GM19452 (cell line): Measurements from ENCODE around the gene PCSK2.
"Not testable (repeated sequence)": the region's sequence is repeated elsewhere in the genome, so short reads cannot be mapped to it uniquely, and the experiment has no call there.

Experiments
- ATAC-seq: cut with Tn5 transposase; IDR thresholded peaks from one replicate; pipeline ENCODE4 v1.9.1; 2021; ENCODE audit not compliant: unreplicated experiment

The PCSK2 gene, protein sequence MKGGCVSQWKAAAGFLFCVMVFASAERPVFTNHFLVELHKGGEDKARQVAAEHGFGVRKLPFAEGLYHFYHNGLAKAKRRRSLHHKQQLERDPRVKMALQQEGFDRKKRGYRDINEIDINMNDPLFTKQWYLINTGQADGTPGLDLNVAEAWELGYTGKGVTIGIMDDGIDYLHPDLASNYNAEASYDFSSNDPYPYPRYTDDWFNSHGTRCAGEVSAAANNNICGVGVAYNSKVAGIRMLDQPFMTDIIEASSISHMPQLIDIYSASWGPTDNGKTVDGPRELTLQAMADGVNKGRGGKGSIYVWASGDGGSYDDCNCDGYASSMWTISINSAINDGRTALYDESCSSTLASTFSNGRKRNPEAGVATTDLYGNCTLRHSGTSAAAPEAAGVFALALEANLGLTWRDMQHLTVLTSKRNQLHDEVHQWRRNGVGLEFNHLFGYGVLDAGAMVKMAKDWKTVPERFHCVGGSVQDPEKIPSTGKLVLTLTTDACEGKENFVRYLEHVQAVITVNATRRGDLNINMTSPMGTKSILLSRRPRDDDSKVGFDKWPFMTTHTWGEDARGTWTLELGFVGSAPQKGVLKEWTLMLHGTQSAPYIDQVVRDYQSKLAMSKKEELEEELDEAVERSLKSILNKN

DNA sequence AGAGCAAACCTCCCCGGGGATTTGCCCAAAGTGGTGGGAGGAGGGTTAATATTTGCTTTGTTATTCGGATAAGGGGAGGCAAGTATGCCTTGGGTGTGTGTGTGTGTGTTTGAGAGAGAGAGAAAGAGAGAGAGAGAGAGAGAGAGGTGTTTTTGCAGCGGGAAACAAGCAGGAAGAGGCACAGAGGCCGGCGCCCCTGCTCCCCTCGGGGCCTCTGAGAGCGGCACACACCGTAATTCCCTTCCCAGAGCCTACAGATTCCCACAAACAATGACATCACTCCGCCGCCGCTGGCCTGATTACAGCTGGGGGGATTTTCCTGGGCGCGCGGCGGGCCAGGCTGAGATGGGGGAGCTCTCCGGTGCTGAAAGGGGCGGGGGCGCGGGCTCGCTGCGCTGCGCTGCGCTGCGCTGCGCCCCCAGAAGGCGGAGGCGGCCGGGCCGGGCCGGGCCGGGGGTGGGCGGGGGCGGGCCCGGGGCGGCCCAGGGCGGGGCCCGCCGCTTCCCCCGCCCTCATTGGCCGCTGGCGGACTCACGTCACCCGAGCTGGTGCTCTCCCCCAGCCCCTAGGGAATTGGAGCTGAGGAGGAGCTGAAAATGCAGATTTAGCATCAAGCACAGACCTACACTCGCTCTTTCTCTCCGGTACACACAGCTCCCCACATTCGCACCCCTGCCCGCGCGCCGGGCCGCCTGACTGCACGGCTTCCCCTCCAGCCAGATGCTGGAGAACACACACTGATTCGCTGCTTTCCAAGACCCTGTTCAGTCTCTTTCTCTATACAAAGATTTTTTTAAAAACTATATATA lies at the start of gene PCSK2:
Gene PCSK2, plus strand, starts transcription at position 631 of the 809 bp plus-strand sequence. CDS start 266 bp downstream, outside the sequence.
- no peak for ATAC-seq

DNA sequence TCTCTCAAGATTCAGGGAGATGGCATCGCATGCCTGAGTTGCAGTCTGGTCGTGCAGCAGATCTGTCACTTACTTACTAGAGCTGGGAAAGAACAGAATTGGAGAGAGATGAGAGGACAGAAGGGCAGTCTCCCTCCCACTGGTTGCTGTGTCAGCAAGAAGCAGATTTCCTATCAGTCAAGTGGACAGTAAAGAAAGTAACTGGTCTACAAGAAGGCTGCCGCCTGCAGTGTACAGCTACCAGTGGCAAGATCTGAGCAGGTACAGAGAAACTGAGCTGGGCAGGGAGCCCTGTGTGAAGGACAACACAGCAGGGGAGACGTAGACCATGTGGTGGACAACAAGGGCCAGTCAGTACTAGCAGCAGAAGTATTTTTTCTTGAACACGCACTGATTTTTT lies 49.5 kb upstream of the PCSK2 start:
- no peak for ATAC-seq

DNA sequence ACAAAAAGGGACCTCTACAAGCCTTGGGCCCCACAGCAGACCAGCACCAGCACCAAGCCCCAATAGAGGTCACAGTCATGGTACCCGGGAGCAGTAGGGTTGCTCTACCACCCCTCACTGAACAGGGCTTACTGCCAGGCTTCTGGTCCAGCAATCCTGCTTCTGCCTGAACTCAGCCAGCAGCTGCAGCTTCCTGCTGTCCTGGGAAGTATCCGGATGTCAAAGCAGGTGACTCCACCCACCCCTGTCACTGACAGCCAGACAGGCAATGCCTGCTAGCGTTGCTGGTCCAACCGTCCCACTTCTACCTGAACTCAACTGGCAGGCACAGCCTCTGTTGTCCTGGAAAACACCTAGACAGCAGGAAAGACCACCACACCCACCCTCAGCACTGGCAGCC lies 47.0 kb upstream of the PCSK2 start:
- no peak for ATAC-seq

DNA sequence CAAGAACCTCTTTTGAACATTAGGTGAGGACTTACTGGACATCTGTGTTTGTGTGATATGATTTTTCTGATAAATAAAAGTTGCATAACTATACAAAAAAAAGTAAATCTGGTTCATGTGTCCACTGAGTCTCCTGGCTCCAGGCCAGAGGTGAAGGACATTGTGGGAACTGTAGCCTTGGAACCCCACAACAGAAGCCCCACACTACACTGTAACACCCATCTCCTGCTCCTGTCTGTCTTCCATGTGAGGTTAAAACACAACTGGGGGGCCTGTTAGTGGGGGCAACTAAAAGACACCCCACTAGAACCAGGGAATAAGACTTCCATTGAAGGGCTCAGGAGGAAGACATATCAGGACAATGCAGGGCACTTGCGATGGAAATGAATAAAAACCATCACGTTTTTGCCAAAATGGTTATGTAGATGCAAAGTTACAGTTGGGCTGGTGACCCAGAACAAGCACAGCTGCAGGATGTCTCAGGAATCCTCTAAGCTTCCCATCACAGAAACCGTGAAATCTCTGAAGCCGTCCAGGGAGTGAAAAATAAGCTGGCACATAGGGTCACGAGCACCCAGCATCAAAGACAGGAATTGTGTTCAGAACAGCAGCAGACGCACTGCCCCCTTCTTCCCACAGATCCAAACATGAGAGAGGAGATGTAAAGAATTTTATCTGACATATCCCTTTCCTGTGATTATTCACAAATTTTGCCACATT lies 36.7 kb upstream of the PCSK2 start:
- no peak for ATAC-seq

DNA sequence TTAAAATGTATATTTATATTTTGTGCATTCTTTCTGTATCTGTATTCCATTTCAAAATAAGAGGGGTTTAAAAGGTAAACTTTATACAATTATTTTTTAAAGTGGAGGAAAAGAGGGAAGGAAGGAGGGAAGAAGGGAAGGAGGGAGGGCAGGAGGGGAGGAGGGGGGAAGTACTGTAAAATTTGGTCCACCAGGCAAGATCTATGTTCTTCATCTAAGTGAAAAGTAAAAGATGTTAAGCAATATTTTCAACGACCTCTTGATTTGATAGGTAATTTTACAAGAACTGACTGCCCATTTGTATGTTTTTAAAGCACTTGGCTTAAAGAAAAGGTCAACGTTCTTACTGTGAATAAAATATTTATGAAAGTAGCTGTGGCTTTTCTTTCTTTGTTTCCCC lies 29.8 kb upstream of the PCSK2 start:
- no peak for ATAC-seq

DNA sequence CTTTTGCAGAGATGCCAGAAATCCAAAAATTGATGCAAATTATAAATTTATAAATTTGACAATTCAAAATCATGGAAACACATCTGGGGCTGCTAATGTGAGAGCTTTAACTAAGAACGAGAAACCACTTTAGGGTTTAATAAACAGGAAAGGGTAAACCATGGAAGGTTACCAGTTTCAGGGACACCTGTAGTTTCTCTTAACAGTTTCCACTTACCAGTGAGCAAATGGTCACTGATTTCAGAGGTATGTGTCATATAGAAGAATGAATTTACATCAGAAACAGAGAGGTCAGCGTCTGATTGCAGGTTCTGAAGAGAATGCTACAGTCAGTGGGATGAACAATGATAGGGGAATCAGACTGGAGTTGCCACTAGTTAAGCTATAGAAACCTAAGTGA lies 24.8 kb upstream of the PCSK2 start:
- ATAC-seq: no peak

DNA sequence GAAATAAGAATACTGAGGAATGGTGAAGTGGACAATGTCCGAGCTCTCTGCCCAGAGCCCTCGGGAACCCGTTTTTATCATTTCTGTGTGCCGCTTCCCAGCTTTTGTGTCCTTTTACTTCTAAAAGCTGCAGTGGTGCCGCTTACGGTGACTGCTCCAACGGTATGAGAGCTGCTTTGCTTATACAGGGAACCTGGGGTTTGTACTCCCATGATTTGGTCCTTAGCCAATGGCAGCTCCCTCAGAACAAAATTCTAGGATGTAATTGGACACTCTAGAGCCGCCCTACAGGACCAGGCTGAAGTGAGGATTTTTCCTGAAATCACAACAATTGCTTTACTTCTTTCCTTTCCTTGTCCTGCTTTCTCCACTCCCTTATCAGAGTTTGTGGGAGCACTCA lies 24.2 kb upstream of the PCSK2 start:
- ATAC-seq: no peak

DNA sequence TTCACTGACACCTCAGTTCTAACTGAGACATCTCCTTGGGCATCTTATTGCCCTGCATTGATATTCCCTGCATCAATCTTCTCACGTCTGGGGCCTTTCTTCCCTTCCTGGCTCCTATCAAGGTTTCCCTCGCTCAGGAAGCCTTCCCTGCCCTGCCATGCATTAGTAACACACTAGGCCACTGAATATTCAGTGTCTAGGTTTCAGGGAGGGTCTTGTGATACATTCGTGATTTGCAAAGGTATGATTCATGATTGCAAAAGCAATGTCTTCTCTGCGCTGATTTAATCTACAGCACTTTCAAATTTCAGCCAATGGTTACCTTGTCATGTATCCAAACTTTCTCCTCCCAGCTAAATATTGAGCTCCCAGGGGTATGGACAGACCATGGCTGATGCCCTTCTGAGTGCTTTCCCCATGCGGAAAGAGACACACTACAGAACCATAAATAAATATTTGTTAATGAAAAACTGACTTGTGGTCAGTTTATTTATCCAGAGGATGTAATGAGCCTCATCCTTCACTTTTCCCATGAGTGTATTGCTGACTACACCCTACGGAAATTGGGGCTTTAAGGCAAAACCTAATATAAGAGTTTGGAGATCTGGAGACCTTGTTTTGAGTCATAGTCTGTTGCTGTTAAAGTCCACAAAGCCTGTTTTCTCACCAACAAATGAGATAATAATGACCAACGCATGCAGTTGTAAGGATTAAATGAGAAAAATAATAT lies 21.6 kb upstream of the PCSK2 start:
- ATAC-seq: no peak

DNA sequence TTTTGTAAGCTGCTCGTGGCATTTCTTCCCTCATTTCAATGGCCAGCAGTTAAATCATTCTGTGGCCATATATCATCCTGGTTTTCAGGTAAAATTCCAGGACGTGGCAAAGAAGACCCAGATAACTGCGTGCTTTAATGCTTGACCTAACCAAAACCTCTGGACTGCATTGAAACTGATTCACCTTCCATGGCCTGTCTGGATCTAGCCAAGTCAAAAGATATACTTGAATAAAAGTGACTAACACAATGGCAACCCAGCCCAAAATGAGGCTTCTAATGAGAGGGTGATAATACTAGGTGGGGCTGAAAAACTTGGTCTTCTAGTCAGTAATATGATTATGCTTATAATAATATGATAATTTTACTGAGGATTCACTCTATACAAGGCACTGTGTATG lies 16.5 kb upstream of the PCSK2 start:
- no peak for ATAC-seq

DNA sequence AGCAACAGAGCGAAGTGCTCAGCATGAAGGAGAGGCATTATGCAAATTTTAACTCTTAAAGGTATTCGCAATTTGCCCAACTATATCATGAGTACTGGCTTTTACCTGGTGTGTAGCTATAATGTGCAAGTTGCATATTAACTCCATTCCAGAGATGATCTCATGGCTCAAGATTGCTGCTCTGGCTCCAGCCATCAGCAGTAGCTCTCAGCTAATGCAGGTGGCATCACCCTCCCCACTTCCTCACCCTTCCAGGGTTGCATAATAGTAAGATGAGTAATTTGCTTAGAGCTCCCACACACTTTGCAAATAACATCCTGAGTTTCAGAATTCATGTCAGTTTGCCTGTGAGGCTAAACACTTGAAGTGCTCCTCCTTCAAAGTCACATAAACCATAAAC lies 15.9 kb upstream of the PCSK2 start:
- ATAC-seq: no peak

DNA sequence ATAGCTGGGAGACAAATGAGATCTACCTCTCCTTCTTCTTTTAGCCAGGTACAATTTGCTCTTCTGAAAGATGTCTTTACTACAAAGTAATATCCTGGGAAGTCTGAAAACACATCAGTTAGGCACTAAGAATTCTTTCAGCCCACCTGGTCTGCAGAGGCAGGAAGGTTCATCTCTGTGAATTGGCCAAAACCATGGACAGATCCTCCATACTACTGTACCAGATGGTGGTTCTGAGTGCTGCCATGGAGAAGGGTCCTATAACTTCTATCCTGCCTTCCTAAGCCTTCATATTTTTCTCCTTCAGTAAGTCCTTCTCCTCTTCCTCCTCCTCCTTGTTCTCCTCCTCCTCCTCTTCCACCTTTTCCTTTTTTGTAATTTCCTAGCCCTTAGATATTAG lies 11.7 kb upstream of the PCSK2 start:
- ATAC-seq: no peak

DNA sequence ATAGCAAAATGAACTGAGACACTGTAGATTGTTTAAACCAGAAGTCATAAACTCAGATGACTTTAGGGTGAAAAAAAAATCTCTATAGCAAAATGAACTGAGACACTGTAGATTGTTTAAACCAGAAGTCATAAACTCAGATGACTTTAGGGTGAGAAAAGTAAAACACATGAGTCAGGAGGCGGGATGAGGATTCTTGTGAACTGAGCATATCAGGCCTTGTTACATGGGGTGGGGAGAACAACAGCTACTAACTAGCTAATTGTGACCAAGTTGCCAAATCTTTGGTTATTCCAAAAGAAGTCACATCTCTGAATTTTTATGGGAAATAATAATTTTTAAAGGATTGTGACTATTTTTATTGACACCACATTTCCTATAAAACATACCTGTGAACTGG lies 7.0 kb upstream of the PCSK2 start:
- ATAC-seq: not testable (repeated sequence)

DNA sequence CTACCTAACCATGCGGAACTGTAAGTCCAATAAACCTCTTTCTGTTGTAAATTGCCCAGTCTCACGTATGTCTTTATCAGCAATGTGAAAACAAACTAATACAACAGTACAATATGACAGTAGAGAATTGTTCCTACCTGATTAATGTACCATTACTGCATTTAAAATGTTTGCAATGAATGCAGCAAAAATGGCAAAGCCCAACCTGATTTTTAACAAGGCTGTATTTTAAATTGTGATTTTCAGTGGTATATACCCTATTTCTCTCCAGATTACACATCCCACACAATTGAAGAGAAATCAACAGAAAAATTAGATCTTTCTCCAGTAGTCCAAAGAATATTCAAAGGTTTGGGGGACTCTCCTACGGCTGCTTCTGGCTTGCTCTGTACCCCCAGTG lies 3.3 kb upstream of the PCSK2 start:
- no peak for ATAC-seq

DNA sequence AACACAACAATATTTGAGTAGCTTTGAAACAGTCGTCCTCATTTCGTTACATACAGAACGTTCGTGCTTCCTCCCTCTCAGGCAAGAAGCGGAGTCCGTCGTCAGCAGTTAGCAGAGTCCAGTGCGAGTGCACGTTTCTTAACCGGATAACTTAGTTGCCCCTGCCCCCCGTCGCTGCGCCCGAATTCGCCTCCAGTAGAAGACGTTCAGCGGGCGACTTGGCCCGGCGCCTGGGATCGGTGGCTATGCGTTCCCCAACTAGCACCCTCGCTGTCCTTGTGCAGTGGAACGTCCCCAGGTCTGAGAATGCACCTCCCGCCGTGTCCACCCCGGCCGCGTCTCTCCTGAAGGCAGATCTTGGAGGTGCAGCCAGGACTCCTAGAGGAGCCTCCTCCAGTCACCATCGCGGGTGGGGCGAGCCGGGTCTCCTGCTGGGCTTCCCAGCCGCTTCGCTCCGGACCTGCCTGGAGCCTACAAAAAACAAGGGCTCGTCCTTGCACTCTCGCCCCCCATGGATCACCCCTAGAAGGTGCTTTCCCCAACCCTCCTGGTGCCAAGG lies 910 bp upstream of the PCSK2 start:
- no peak for ATAC-seq

DNA sequence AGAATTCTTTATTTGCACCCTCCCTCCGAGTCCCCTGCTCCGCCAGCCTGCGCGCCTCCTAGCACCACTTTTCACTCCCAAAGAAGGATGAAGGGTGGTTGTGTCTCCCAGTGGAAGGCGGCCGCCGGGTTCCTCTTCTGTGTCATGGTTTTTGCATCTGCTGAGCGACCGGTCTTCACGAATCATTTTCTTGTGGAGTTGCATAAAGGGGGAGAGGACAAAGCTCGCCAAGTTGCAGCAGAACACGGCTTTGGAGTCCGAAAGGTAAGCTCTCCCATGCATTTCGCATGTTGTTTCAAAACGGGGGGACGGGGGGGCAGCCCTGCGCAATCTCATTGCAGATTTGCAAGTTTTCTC lies 357 bp downstream of the PCSK2 start:
- no peak for ATAC-seq

DNA sequence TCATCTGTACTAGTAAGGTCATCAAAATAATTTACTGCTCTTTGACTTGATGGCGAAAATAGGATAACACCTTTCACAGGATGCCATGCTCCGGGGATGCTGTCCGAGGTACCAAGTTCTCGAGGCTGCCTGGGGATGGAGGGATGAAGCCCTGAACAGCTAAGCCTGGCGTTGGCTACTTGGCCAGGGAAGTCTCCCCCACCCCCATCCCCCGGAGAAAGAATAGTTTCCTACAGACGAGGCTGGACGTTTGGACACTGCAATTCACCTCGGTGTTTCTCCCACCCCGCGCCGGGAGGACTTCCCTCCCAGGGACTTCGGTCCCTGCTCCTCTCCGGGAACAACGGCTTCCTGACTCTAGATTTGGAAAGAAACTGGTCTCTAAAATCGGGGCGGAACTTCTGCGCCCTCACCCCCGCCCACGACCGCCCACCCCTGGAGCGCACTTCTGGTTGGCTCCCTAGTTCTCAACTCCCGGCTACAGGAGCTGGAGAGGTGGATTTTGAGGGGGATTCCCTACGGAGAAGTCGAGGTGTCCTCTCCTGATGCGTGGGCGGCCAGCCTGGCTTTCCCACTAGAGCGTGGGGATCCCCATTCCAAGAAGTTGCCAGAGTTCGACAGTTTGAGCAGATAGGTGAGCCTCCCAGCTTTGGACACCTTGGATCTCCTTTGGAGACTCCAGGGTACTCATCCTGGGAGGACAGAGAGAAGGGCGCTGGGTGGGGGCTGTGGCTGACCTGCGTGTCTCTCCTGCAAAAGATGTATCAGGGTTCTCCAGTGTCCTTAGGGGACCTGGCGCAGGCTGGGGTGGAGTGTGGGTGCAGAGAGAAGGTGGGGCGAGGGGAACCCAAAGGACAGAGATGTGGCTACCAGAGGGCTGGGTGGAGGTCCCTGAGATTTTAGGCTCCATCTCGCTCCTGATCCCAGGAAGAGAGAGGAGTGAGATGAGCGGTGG lies 1.1 kb downstream of the PCSK2 start:
- ATAC-seq: no peak

DNA sequence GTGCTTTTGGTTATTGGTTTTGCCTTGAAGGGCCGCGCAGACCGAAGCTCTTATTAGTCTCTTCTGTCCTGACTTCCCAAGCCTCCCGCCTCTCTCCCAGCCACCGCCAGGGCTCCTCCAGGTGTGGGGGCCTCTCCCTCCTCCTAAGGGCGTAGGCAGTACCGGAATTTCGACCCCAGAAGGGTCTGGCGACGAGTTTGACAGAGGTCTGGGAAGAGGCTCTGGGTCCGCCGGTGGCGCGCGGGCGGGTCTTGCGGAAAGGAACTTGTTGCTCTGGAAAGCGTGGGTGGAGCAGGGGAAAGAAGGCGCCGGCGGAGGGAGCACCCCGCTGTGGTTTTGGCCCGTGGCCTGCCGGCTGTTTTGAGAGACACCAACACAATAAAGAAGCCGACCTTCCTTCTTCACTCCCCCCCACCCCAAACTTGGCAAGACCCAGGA lies 1.8 kb downstream of the PCSK2 start:
- ATAC-seq: no peak

DNA sequence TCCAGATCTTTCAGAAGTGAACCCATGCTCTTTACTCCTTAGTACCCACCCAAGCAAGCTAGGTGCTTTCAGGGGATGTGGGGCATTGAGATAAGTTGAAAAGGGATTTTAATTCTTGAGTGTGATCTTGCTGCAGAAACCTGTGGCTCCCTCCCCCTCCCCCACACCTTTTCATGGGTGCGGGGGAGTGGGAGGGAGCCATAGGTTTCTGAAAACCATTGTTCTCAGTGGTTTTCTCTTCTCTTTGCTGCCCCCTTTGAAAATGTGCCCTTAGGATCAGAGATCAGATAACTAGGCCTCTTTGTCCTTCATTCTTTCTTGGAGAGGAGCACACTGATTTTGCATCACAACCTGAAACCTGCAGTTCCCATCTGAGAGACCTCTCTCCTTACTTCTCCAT lies 2.4 kb downstream of the PCSK2 start:
- ATAC-seq: no peak

DNA sequence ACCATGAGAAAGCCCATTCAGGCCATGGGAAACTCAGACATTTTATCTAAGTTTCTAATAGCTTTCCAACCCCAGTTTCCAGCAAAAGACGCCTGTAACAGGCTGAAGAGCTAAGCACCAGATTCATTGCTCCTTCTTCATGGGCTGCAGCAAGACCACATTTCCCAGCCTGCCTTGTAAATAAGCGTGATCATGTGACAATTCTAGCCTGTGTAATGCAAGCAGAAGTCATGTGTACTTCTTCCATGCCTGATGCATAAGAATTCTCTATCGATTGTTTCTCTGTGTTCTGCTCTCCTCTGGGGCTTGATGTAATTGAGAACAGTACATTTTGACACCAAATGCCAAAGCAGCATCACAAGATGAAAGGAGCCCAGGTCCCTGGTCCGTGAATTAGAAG lies 6.8 kb downstream of the PCSK2 start:
- ATAC-seq: no peak
